DMS 273 (cell line): ENCODE results near the gene MAPKBP1.

Experiments
- DNase-seq: peaks from one replicate; lab custom pipeline; 2025; ENCODE audit not compliant: unreplicated experiment; lab: John Stamatoyannopoulos, UW

Gene MAPKBP1

DNA sequence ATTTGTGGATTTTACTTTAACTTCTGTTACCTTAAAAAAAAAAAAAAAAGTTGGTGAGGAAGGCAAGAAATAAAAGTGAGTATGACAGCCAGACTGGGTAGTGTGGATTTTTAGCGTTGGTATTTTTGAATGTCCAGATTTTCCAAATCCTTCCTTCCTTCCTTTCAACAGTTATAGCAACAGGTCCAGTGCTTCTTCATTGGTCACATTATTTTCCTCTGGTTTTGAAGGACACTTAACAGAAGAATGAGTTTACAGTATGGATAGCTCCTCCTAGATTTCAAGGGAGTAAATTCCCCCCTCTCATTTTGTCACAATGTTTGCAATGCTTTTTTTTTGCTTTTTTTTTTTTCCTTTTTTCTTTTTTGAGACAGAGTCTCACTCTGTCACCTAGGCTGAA, 6.4 kb downstream of the MAPKBP1 start:
- no peak for DNase-seq

DNA sequence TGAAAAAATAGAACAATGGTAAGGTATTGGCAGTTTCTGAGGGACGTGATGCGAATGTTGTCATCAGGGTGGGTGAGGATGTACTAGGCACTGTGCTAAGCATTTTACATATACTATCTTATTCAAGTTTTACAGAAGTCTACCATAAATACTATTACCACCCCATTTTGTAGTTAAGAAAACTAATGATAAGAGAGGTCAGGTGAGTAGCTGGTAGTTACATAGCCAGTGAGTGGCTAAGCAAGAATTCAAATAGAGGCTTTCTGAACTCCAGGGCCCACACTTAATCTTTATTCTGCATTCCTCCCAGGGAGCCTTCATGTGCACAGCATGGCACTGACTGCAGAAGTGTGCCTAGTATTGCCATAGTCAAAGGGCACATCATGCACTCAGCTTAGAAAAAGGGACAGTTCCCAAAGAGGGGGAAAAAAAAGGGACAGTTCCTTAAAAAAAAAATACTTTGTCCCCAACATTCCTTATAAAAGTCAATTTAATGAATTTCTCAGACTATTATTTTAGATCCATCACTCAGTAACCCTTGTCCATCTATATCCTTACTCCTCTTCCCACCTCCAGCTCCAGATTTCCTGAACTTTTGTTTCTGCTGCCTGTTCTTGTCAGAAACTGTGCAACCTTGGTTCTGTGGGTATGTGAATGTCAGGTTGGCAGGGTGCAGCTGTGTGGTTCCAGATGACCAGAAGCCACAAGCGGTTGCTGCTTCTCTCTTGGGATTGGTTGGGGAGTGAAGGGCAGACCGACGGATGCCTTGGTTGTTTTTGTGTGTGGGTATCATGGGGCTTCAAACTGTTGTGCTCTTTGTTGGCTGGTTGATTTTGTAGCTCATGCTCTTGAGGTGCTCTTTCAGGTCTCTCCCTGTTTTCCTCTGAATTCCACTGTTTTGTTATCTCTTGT, 8.3 kb downstream of the MAPKBP1 start:
- DNase-seq: no peak

- no peak for DNase-seq
Measured at GRCh38 chr15:41783296-41783695, 9.0 kb downstream of the MAPKBP1 start.

- DNase-seq: no peak
Measured at GRCh38 chr15:41788262-41788661, 14.0 kb downstream of the MAPKBP1 start.

- no peak for DNase-seq
Measured at GRCh38 chr15:41789236-41789635, 15.0 kb downstream of the MAPKBP1 start.

- no peak for DNase-seq
Measured at GRCh38 chr15:41789662-41790061, 15.4 kb downstream of the MAPKBP1 start.

DNA sequence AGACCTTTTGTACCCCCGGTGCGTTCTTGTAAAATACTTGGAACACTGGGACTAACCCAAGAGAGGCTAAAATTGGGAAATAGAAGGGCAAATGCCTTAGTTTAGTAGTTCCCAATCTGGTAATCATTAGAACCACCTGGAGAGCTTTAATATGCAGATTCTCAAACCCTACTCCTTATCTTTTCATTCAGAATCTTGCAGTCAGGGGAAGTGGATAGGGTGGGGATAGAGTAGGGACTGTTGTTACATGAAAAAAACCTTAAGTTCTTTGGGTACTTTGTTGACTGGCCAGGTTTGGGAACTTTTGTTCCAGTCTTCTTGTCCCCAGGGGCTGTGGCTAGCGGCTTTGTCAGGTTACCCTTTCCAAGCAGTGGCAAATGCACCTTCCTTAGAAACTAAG, 15.9 kb downstream of the MAPKBP1 start:
- DNase-seq: no peak

DNA sequence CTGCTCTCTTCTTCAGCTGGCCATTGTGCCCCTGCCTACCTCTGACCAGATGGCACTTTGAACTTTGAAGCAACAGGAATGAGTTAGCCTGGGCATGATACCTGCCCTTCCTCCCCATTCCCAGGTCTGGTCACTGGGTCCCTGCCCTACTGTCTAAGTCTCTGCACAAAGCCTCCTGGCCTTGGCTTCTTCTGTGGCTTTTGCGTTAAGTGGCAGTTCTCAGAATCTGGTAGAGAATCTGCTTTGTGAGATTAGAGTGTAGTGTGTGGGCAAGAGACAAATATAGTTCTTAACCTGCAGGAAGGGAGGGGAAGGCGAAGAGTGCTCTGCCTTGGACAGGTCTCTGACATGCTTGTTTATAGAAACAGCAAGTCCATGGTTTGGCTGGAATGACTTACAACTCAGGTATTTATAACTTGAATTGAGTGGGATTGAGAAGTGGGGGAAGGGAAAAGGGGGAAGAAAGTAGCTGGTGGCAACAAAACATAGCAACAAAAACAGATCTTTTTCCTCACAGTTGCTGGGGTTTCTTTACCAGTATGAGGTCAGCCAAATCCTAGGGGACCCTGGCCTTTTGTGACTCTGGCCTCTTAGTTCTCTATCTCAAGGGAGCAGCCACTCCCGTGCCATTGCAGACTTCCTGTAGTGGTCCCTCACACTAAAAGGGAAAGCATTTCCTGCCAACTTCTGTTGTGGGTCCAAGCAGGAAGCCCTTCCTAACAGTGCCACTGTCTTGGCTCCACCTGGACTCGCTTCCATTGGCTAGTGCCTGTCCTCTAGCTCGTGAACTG, 16.7 kb downstream of the MAPKBP1 start:
- no peak for DNase-seq

DNA sequence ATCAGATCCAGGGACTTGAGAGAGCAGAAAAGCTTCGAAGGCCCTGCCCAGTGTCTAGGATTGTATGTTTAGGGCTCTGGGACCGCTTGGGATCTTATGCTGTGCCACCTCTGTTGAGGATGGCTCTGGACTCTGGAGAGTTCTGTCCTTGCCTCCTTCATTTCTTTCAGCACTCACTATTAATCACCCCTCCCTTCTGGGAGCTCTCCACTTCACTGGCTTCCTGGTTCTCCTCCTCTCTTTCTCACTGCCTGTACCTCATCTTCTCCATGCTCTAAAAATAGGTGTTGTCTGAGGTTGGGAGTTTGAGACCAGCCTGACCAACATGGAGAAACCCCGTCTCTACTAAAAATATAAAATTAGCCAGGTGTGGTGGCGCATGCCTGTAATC, 17.3 kb downstream of the MAPKBP1 start:
- no peak for DNase-seq

DNA sequence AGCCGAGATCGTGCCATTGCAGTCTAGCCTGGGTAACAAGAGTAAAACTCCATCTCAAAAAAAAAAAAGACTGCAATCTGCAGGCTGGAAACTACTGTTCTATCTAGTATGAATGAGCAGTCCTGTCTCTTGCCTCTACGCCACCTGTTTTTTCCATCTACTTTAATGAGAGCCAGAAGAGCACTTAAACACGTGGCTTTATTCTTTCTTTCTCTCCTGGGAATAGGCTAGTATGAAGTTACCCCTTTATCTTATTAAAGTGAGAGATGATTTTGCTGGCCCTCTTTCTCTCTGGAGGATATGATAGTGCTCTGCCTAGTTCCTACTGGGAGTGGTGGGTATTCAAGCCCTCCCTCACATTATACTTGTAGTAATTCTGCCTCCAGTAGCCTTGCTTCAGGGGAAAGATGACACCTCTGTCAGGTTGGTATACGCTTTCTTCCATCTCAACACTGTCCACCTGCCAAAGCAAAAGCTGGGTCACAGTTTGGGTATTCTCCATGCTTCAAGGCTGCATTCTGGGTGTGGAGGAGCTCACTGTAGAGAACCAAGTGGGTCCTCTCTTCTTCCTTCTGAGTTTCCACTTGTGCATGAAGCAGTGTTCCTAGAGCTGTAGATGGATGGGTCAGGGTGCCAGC, 17.8 kb downstream of the MAPKBP1 start:
- peak; percentile 17 for DNase-seq

DNA sequence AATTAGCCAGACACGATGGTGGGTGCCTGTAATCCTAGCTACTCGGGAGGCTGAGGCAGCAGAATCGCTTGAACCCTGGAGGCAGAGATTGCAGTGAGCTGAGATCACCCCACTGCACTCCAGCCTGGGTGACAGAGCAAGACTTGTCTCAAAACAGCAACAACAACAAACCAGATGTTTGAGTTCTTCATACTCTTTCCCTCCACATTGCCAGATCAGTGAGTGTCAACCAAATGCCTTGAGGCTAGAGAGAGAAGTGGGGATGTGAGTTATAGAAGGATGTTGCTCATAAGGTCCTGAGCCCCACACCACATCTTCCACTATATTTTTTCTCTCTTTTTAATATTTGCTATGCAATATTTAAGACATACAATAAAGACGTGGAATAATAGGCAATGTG, 19.8 kb downstream of the MAPKBP1 start:
- DNase-seq: no peak

DNA sequence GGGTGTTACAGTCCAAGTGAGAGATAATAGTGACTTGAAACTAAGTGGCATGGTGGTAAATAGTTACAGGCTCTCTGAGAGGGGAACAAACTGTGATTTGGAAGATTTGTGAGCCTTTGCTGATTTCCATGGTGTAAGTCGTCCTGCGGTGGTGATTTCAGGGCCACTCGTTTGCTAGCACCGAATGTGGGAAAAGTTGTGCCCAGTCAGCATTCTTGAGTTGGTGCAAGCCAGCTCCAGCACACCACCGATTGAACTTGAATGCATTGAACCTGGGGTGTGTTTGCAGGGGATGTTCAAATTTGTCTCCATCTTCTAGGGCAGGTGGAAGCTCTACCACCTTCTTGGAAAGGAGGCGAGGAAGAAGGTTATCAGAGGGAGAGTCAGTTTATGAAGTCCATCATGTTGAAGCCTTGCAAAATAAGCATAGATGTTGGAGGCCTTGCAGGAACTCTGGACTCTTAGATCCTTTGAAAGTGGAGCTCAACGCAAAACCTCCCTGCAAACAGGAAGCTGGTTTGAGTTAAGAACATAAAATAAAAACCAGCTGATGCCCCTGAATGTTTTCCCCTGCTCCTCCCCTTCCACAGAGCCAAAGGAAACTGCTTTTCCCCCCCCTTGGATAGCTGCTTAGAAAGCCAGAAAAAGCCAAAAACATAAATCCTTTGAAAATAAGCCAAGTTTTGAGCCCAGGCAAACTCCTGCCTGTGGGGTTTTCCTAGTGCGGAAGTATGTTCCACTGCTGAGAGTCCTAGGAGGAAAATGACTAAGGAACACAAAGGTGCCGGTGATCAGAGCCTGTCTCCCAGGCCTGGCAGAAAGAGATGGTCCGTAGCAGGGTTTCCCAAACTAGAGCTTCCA, 21.9 kb downstream of the MAPKBP1 start:
- no peak for DNase-seq

DNA sequence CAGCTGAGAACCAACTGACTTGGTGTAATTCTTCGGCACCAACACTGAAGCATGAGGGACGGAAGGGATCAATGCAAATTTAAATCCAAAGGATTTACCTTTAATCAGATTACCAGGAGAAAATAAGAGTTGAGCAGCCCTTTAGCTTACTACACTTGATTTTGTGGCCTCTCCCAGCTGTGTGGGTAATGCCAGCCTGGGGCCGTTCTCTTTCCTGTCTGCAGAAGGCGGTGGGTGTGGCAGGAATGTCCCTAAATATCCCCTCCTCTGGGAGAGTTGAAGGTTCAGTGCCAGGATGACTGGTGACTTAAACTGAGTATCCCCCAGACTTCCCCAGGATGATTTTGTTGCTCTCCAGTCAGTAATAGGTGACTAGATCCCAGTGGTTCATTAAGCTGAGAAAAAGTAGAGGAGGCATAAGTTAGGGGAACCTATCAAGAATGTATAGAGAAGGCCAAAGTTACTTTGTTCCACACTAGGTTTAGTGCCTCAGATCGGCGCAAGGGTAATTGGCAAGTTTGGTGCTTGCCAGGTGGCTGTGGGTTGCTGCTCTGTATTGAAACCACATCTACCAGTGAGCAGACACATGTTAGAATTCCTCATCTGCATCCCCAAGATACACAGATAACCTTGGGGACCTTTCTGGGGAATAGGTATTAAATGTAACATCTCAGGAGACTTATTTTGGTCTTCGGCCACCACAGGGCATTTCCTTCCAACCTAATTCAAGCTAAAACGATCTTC, 23.1 kb downstream of the MAPKBP1 start:
- DNase-seq: no peak

DNA sequence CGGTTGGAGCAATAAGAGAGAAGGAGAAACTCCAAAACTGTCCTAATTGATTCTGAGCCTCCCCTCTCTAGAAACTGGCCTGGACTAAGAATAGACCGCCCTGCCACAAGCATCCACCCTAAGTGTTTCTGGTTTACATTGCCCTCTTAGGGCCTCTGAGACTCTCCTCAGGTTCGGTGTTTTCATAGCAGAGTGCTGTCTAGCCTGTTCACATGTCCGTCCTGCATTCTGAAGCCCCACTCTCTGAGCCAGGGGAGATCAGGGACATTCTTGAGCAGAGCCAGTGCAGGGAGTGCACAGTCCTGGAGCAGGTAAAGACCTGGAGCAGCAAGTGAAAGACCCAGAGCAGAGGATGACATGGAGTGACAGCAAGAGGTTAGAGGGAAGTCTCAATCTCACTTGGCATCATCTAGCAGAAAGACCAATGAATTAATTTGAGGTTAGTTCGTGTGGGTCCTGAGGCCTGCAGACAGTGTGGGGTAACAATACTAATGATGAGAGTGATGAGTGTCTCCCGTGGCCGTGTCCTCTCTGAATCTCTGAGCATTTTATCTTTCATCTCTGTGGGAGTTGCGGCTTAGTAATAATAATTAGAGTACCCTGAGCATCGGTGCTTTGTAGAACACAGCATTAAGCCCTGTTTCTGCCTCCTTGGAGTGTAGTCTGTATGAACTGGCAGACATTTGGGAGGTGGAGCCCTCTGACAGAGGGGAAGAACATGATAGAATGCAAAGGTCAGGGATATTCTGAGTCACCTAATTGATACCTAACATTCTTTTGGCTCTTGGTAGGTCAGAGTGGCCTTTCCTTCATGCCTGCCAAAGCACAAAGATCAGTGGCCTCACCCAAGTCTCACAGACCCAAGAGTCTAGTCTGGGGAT, 24.6 kb downstream of the MAPKBP1 start:
- no peak for DNase-seq

GRCh38 chr15:41799488-41799805, 25.2 kb downstream of the MAPKBP1 start:
- DNase-seq: no peak

- no peak for DNase-seq
Measured at GRCh38 chr15:41801185-41801584, 26.9 kb downstream of the MAPKBP1 start.

DNA sequence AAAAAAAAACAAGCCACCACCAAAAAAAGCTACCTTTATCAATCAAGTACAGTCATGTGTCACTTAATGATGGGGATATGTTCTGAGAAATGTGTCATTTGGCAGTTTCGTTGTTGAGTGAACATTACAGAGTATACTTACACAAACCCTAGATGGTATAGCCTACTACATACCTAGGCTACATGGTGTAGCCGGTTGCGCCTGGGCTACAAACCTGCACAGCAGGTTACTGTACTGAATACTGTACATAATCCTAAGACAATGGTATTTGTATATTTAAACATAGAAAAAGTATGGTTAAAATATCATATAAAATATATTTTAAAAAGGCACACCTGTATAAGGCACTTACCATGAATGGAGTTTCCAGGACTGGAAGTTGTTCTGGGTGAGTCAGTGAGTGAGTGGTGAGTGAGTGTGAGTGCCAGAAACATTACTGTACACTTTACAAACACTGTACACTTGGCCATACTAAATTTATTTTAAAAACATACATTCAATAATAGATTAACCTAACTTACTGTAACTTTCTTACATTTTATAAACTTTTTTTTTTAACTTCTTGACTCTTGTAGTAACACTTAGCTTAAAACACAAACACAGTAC, 27.7 kb downstream of the MAPKBP1 start:
- no peak for DNase-seq

- DNase-seq: peak; percentile 49
Measured at GRCh38 chr15:41804361-41804760, 30.1 kb downstream of the MAPKBP1 start.
